ENCODE measurements around the gene NACC2.

GRCh38 chr9:136096505-136097001 lies 1.5 kb upstream of the NACC2 start:
- TF ChIP-seq CTCF (IDR thresholded peaks at IDR 0.05; ENCODE audit: low read depth, low read length, missing input control) (no peak), NR2F2 (IDR thresholded peaks at IDR 0.05) (no peak), RAD21 (IDR thresholded peaks at IDR 0.05) (no peak), JUND (IDR thresholded peaks at IDR 0.05) (no peak), TAF1 (conservative IDR thresholded peaks at IDR 0.05) (no peak), MAX (IDR thresholded peaks at IDR 0.05) (no peak), REST (IDR thresholded peaks at IDR 0.05) (no peak), RXRA (IDR thresholded peaks at IDR 0.05) (no peak), ATF3 (IDR thresholded peaks at IDR 0.05) (no peak), SP1 (IDR thresholded peaks at IDR 0.05) (no peak)

Data from liver (tissue), 3 donors.